GM18951 (cell line): ENCODE measurements around the gene SMYD3.
"Not testable (repeated sequence)": the region's sequence is repeated elsewhere in the genome, so short reads cannot be mapped to it uniquely, and the experiment has no call there.

Source experiments
- POLR2A ChIP-seq: IDR thresholded peaks from 4 replicates; pipeline ENCODE4 v1.6.1; 2011; ENCODE audit warnings: mild to moderate bottlenecking; ENCODE audit not compliant: insufficient read length, insufficient read depth; ENCODE audit errors: extremely low read depth
- in situ Hi-C: fragments of 300-500 bp; cut with MboI; formaldehyde crosslinking; loops from one replicate; pipeline ENCODE4 v1.12.0; 2022; ENCODE audit warnings: low sequenced_read_pairs, mixed read lengths, inconsistent platforms; ENCODE audit not compliant: unreplicated experiment

The SMYD3 gene

DNA sequence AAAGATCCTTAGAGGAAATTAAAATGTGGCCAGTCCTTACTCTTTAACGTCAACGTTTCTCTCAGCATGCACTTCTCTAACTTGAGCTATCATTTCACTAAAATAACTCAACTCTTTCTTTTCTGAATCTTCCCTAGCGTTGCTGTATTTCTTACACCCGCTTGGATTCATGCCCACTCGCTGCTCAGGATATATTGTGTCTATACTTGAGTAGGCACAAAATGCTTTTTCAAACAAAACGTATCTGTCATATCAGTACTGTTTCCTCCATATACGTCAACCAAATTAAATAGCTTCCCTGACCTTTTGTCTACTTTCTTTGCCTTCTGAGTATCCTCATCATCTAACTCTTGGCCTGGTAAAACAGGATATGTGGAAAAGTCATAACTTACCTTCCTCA, 549.7 kb downstream of the SMYD3 start:
- in situ Hi-C loops: no loop called here
- no peak for TF ChIP-seq POLR2A

DNA sequence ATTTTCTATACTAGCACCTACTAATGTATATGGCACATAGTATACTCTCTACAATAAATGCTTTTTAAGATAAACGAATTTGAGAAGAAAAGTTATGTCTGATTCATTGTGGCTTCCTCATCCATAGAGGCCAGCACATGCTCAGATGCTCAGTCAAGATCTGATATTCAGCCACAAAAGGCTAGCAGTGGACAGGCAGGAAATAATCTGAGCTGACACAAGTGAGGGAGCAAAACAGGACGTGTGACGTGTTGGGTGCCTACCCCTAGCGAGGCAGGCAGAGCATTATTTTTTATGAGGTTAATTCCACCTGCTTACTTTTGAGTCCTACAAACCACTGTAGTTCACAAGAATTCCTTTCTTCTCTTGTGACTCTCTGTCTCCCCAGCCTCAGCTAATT, 550.9 kb downstream of the SMYD3 start:
- in situ Hi-C loops: no loop called here
- TF ChIP-seq POLR2A: no peak

- in situ Hi-C loops: no loop called here
- TF ChIP-seq POLR2A: no peak
These were observed 553.0 kb downstream of the SMYD3 start for GRCh38 chr1:245953876-245954660.

DNA sequence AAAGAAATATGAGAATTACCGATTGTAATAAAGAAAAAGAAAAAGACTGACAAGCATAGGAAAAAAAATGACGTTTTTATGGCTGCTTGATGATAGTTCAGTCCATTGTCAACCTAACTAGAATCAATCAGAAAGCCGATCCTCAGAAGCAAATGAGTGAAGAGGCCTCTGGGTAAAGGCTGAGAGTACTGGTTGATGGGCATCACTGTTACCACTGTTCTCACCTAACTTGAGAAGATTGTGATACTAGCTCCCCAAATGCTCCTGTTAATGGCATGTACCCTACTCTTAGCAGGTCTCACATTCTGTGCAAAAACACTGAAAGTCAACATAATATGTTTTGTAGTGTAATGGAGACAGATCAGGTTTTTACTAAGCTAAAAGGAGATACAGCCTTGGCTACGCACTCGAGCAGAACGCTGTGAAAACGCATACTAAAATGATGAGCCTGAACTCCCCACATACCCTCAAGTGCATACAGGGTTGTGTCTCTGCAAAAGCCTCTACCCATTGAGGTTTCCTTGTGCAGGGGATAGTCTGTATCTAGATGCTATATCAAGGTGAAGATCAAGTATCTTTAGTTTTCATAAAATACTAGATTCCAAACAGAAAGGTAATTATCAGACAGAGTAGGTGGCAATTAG, 554.6 kb downstream of the SMYD3 start:
- TF ChIP-seq POLR2A: no peak
- in situ Hi-C loops: no loop called here

DNA sequence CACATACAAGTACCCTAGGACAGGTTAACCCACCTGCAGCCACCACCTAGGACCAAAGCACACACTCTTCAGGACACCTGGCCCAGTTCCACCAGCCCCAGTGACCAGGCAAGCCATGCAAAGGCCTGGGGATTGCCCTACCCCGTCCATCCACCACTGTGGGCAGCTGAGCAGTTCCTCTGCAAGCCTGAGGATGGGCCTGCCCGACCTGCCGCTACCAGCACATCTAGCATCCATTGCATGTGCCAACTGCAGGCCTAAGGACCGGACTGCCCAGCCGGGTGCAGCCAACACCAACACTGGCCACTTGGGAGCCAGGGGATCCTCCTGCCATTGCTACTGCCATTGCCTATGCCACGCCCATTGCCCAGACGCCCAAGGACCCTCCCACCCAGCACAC, 558.3 kb downstream of the SMYD3 start:
- in situ Hi-C loops: no loop called here
- TF ChIP-seq POLR2A: no peak

GRCh38 chr1:245946905-245947304, 560.2 kb downstream of the SMYD3 start:
- TF ChIP-seq POLR2A: no peak
- in situ Hi-C loops: no loop called here

GRCh38 chr1:245945136-245945535, 561.9 kb downstream of the SMYD3 start:
- in situ Hi-C loops: not testable (repeated sequence)

DNA sequence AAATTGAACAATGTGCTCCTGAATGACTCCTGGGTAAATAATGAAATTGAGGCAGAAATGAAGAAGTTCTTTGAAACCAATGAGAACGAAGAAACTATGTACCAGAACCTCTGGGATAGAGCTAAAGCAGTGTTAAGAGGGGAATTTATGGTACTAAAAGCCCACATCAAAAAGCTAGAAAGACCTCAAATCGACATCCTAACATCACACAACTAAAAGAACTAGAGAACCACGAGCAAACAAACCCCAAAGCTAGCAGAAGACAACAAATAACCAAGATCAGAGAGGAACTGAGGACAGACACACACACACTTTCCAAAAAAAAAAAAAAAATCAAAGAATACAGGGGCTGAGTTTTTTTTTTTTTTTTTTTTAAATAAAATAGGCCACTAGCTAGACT, 564.2 kb downstream of the SMYD3 start:
- no peak for TF ChIP-seq POLR2A
- in situ Hi-C loops: no loop called here

GRCh38 chr1:245941771-245942170, 565.3 kb downstream of the SMYD3 start:
- in situ Hi-C loops: not testable (repeated sequence)

- in situ Hi-C loops: no loop called here
- no peak for TF ChIP-seq POLR2A
These were observed 567.2 kb downstream of the SMYD3 start for GRCh38 chr1:245939756-245940345.

DNA sequence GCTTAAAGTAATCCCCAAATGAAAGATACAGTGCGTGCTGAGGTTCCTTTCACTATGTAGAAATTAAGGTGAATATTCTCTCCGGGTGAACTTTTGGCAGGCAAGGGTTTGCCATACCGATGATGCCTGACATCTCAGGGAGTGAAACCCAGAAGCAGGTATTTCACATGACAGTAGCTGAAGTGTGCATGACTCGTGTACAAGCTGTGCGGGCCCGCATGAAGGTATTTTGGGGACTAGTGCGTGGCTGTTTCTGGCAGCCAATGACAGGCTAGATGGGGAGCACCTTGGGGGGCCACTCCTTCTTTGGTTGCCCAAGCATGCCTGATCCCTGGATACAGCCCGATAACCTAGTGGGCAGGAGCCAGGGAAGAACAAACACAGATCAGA, 569.0 kb downstream of the SMYD3 start:
- in situ Hi-C loops: no loop called here
- TF ChIP-seq POLR2A: no peak

- in situ Hi-C loops: no loop called here
- TF ChIP-seq POLR2A: no peak
These were observed 569.6 kb downstream of the SMYD3 start for GRCh38 chr1:245937316-245938045.

DNA sequence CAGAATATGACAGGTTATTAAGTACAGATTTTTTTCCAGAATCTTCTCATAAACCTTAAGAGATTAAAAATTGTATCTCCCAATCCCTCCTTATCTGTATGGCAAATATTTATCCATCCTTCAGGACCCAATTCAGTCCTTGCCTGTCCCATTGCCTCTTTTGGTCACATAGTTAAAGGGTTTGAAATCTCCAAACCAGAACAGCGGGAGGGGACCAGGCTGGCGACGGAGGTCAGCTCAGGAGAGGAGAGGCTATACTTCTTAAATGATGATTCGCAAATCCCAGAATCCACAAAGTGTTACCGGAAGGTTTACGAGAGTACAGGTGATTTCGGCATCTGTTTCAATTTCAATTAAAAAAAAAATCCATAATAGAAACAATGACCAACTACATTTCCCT, 572.7 kb downstream of the SMYD3 start:
- TF ChIP-seq POLR2A: no peak
- in situ Hi-C loops: no loop called here

DNA sequence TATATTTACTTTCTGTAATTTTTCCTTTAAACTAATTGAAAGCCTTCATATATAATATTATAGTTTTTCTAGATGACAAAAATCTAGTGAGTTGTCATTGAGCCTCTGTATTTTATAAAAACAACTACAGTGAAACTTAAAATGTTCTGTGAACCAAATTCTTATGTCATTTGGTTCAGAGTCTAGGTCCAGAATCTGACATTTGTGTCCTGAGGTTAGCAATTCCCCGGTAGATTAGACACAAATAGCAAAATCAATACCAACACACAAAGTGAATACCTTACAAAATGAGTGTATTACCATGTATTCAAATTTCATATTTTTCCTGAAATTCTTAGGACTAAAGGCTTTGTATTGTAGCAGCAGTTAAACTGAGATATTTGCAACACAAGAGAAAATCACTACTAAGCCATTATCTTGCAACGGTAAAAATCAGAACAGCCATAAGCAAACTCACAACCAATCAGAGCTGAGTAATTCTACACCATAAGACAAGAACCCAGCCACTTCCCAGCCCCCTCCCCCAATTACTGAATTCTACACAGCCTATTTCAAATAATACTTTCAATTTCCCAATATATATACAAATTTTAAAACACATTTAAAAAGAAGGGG, 573.5 kb downstream of the SMYD3 start:
- TF ChIP-seq POLR2A: no peak
- in situ Hi-C loops: no loop called here
